Dermis blood vessel endothelial cell (primary cell): ENCODE results near the gene DMRTC2. TPM values are rescaled to one million over a fixed set of nuclear protein-coding genes. Genes with fewer than 3 reads are reported as not detected.

Experiments
- DNase-seq: peaks from one replicate; pipeline ENCODE4 v3.0.0; 2010
- total RNA-seq: library from RNA; depleted of rRNA; stranded (reverse); fragments of >200 nt; gene quantifications from 2 replicates; pipeline ENCODE4 v1.2.3, GENCODE V29; 2014

Gene DMRTC2
- total RNA-seq = not detected in 2 replicates

DNA sequence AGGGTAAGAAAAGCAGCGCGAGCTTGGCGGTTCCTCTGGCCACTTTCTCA, at the start of gene DMRTC2:
TSS of gene DMRTC2 (plus strand) at position 42 of the 50 bp plus-strand sequence. CDS start 2,387 bp downstream, outside the sequence.
- no peak for DNase-seq

DNA sequence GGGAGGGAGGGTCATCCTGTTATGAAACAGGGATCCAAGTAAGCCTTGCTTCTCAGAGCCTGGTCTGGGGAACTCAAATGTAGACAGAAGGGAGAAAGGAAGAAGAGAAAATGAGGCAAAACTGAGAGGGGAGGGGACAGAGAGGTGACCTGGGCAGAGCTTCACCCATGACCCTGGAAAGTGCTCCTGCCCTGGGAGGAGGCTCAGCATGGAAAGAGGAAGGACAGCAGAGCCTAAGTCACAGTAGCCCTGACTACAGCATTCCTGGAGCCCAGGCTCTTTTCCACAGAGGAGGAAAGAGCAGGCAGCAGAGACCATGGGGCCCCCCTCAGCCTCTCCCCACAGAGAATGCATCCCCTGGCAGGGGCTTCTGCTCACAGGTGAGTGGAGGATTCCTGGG, 48.5 kb upstream of the DMRTC2 start, which contains the start of gene CEACAM3:
TSS of gene CEACAM3 (plus strand) at position 226 of the 400 bp plus-strand sequence. CDS start at position 317, 91 bp downstream.
- DNase-seq = no peak

DNA sequence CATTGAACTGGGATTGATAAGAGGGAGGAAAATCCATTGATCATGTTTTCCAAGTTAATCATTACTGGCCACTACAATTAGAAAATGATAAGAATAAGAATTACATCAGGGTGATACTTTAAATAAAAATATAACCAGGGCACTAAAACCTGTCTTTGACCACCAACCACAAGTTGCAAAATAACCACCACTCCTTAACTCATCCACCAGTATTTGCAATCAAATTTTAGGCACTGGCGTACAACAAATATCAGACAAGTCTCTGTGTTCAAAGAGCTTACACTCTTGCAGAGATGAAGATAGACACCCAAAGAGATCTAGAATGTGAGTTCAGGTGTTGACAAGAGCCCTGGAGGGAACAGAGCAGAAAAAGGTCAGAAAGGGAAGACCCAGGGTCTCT, 47.9 kb upstream of the DMRTC2 start:
- no peak for DNase-seq

DNA sequence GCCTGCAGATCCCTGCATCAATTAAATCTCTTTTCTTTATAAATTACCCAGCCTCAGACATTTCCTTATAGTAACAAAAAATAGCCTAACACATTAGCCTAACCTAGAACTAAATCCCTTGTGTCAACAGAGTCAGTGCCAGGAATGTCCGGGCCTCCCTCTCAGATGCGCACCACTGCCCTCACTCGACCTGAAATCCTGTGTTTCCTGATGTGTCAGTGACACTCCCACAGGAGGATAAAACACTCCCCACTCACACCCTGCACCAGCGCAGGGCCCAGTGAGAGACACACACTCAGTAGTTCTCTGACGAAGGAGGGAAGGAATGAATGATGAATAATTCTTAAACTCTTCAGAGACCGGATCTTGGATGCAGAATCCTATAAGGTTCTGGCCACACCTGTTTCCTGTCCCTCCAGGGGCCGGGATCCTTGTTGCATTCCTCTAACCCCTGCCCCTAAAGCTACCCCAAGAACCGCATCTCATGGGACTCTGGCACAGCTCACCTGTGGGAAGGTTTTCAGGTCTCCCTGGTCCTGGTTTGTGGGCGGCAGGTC, 45.3 kb upstream of the DMRTC2 start:
- DNase-seq = no peak

DNA sequence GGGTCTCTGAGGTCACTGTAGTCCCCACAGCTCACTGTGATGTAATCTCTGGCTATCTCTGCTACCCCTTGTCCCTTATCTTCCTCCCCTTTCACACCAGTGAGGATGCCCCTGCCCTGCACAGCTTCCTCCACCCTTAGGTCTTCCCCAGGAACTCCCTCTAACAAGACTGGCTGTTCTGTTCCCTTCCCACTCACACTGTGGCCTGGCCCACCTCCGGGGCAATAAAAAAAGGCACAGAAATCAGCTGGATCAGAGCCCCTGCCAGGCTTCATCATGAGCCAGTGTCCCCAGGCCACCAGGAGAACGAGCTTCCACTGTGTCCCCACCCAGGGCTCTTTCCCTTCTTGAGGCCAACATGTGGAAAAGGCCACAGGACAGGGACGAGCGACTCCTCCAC, 43.8 kb upstream of the DMRTC2 start:
- no peak for DNase-seq

DNA sequence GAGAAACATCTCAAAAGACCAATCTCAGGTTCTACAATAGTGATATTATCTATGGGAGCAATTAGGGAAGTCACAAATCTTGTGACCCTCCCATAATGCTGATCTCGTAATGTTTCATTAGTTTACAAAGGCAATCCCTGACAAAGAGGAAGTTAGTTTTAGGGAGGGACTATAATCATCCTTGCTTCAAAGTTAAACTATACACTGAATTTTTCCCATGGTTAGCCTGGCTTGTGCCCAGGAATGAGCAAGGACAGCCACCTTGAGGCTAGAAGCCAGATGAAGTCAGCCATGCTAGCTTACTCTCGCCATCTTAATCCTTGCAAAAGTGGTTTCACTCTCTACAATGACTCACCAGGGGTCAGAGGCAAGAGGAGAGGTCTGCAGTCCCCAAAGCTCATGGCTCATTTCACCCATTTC, 43.0 kb upstream of the DMRTC2 start:
- DNase-seq = no peak

DNA sequence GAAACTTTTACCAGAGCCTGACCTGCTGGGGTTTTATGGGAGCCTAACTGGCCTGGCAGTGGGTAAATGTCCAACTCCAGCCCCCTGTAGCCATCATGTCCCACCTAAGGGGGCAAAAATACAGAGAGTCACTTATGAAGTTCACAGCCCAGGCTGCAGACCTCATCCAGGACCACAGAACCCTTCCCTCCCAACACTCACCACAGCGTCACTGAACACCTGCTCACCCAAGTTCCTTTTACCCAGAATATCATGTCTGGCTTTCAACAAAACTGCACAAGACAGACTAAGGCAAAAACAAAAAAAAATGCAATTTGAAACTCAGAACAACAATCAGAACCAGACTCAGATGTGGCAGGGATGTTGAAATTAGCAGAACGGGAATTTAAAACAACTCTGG, 42.1 kb upstream of the DMRTC2 start:
- DNase-seq = no peak

DNA sequence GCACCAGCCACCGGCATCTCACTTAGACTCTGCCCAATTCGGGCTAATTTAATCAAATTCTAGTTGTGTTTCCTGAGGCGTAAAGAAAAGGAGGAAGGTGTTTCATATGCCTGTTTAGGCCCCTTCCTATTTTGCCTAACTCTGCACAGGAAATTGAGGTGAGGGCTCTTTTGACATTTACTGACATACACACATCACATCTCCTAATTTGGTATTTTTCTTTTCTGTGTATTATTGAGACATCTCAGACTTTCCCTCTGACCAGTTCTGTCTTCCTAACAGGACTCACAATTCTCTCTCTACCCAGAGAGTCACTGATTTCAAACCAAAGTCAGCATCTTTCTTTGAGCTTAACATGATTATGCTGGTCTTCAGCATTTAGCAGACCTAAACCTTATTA, 40.5 kb upstream of the DMRTC2 start:
- no peak for DNase-seq

DNA sequence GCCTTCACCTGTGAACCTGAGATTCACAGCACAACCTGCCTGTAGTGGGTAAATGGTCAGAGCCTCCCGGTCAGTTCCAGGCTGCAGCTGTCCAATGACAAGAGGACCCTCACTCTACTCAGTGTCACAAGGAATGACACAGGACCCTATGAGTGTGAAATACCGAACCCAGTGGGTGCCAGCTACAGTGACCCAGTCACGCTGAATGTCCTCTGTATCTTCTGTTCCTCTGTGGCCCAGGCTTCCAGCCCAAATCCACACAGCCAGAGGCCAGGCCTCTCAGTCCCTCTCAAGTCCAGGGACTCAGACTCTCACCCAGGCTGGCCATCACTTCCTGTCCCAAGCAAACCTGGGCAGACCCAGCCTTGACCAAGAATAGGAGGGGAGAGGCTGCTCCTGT, 37.7 kb upstream of the DMRTC2 start:
- no peak for DNase-seq

DNA sequence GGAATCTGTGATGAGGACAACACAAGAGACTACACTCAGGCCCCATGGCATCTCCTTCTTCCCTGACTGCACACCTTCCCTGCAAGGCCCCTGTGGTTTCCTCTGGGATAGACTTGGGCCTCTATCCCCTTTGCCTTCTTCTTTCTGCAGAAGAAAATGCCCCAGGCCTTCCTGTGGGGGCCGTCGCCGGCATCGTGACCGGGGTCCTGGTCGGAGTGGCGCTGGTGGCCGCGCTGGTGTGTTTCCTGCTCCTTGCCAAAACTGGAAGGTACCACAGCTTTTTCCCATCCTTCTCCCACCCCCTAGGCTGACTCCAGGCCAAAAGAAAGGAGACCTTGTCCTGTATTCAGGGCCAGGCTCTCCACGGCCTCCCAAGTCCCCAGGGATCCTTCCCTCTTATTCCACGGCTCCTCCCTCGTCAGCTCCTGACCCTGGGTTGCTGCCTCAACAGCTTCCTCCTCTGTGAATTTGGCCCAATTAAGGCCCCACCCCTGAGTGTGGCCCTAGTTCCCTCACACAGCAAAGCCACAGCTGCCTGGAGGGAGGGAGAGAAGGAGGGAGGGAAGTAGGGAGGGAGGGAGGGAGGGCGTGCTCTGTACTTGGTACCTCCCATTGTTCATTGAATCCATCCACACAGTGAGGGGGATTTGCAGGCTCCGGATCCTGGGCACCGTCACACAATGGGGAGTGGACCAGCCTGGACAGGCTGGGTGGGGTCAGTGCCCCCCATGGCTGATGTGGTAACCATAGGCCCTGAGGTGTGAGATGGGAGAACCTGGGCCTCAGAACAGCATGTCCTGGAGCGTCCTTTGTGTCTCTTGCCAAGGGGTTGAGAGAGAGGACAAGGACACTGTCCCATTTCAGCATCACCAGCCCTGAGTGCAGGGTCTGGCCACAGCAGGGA, 35.9 kb upstream of the DMRTC2 start:
- DNase-seq = no peak

DNA sequence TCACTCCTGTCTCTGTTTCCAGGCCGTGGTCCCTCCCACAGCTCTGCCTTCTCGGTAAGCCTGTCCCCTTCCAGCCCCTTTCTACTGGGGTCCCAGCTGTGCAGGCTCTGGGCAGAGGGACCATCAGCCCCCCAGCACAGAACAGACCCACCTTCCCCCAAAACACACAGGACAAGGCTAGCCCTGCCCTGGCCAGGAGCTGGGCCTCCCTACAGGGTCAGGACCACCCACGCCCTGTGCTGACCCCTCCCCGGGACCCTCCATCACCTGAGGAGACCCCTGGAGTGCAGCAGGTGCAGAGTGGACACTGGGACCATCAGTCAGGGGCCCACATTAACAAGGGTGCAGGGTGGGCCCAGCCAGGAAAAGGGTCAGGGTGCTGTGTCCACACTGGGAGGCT, 34.5 kb upstream of the DMRTC2 start:
- no peak for DNase-seq

DNA sequence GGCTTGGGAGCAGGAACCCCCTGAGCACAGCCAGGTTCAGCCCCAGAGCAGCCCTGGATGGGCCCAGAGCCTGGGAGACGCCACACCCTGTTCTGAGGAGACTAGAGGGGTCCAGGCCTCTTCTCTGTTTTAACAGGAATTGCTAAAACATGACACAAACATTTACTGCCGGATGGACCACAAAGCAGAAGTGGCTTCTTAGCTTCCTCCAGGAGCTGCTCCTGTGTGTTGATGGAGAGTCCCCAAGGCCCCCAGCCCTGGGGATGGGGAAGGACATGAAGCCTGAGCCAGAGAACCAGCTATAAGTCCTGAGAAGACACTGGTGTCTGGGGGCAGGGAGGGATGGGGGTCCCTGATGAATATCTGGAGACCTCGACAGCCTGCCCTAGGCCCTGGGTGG, 33.8 kb upstream of the DMRTC2 start:
- no peak for DNase-seq

DNA sequence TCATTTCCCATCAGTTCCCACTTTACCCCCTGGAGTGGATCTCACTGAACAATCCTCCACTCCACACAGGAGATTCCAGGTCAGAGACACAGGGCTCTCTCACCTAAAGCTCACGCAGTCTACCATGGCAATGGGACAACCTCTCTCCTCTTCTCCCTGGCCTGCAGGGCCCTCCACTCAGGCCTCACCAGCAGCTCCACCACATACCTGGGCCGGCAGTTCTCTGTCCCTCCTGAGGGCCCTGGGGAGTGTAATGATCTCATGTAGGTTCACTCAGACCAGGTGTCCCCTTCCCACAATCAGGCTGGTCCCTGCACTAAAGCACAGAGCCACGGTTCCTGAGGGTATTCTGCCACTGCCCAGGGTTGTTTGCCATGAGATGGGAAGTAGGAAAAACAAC, 32.9 kb upstream of the DMRTC2 start:
- DNase-seq = no peak

DNA sequence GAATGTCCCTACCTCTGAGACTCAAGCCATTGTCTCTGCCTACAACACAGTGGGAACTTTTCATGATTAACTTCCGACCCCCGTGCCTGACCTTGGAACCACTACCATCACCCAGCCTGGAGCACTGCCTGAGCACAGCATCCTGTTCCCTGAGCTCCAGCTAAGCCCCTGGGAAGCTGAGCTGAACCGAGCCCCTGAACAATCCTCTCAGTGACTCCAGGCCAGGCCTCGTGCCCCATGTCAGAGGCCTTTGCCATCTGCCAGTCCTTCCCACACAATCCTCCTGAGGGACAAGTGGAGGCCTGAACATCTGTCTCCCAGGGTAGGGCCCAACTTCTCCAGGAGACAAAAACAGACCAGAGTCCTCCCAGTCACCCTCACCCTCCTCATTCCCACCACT, 30.9 kb upstream of the DMRTC2 start:
- no peak for DNase-seq

DNA sequence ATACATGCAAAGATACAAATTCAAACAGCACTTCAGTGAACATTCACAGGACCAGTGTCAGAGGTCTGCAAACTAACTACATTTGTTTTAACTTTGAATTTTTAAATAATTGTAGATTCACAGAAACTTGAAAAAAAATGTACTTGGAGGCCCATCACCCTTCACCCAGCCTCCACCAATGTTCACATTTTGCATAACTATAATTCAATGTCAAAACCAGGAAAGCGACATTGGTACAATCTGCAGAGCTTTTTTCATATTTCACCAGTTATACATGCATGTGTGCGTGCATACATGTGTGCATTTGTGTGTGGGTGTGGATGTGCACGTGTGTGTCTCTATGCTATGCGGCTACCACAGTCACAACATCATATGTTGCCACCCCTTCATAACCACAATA, 29.5 kb upstream of the DMRTC2 start:
- no peak for DNase-seq

DNA sequence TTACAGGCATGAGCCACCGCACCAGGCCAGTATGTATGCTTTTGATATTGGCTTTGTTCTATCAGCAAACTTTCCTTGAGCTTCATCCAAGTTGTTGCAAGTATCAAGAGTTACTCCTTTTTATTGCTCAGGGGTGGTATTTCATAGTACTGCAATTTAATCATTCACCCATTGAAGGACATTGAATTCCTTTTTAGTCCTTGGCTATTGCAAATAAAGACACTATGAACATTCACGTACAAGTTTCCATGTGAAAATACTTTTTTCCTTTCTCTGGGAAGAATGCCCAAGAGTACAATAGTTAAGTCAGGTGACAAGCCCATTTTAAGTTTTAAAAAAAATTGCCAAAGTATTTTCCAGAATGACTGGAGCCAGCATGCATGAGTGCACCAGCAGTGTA, 28.1 kb upstream of the DMRTC2 start:
- DNase-seq = no peak

DNA sequence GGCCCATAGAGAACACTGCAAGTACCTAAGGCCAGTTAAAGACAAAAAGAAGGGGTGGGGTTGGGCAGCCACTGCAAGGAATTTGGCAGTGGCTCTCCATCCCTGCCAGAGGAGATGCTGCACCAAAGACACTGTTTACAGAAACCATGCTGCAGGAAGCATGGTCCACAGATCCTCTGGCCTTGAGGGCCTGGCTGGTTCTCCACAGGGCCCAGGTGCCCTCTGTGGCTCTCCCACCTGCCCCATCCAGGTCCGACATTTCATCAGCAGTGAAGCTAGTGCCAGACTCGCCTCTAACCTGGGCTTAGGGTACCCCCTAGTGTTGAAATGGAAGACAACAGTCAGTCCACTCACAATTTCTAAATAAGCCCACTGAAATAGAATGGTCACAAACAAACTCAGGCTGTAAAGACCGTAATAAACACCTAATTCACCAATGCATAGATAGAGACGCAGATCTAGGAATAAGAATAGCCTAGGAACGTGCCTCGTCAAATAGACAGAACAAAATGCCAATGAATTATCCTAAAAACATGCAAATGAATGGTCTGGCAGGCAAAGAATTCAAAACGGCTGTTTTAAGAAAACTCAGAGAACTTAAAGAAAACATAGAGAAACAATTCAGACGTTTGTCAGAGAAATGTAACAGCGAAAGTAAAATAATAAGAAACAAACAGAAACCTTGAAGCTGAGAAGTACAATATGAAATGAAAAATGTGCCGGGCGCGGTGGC, 23.7 kb upstream of the DMRTC2 start:
- peak; percentile 70 for DNase-seq

DNA sequence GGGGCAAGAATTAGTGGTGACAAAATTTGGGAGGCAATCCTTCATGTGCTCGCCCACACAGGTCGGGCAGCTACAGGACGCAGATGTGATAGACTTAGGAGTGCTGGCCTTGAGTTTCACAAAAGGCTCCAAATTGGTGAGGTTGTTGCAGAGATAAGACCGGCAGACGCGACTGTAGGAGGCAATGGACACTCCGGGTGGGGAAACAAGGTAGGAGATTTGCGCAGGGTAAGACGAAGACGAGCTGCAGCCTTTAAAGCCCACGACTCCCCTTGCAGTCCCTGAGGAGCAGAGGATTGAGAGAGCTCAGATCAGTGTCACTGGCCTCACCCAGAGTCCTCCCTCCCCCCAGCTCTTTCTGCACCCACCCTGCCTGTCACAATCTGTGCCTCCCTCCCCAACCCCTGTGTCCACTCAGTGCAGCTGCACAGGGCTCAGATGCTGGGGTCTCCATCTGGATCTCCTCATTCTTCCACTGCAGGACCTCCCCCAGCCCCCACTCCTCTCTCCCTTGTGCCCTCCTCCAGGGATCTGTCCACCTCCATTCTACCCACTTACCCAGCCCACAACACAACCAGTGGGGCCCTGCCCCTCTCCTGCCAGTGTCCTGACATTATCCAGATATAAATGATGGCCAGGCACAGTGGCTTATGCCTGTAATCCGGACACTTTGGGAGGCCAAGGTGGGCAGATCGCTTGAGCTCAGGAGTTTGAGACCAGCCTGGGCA, 6.7 kb upstream of the DMRTC2 start:
- no peak for DNase-seq

DNA sequence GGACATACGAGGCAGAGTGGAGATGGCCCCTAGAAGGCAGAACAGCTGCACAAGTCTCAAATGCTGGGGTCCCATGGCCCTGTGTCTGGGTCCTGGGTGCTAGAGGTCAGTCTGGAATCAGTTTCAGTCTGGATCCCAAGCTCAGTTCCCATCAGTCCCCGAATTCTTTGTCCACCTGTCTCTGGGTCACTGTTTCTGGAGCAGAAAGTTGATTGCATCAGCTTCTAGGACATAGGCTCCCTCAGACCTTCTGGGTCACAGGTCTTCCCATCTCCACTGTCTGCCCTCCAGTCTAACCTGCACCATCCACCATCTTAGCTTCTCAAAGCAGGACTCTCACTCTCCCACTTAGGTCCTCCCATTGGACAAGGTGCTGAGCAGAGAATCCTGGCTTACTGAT, 5.6 kb upstream of the DMRTC2 start:
- no peak for DNase-seq

DNA sequence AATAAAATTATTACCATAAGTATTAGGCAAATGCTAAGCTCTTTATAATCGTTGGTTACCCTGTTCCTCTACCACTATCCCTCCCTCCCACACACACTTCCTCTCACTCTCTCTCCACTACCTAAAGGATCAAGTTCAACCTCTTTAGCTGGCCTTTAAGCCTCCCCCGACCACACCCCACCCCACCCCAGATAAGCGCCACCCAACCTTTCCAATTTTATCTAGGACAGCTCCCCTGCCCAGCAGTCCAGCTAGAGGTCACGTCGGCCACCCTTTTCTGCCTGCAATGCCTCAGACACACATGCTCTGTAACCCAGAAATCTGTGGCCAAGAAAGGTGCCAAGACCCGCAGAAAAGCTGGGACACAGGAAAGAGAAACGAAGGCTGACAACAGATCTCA, 1.5 kb upstream of the DMRTC2 start:
- DNase-seq = no peak

DNA sequence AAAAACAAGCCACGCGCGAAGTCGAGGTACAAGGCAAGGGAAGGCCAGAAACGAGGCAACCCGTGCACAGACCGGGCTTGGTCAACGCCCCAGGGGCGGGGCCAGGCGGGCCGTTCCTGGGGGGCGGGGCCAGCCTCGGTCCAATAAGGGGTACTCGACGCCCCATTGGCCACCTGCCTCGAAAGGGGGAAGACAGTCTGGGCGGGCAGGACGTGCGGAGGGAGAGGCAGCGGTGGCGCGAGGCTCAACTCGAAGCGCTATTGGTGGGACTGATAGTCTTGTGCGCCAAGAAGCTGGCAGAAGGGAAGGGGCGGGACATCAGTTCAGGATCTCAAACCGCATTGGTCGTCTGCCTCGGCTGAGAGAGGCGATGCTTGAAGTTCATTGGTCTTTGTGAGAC, 241 bp upstream of the DMRTC2 start, which contains the start of gene LYPD4:
TSS of gene LYPD4 (minus strand) at position 83 of the 400 bp plus-strand sequence. CDS start 5,398 bp downstream, outside the sequence.
- DNase-seq = no peak

DNA sequence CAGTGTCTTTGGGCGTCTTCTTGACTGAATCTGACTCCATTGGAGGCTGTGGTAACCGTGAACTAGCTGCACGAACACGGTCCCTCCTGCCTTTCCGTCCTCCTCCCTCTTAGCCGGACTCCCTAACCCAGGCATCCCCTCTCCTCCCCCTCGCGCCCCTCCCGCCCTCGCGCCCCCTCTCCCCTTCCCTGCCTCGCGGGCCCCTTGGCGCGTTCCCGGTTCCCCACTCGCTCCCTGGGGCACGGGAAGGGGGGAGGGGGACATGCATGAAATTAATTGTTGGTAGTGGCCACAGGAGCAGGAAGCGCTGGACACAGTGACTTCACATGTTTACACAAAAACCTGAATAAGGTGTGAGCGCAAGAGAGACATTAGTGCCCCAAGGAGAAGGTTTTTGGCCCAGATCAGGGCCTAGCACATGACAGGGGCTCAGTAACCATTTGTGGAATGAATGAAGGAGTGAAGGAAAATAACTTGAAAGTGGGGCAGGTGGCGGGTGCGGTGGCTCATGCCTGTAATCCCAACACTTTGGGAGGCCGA, 279 bp downstream of the DMRTC2 start:
- no peak for DNase-seq
